GM08714 (cell line): ENCODE results near the gene SSPN.
"Not testable (repeated sequence)": the region's sequence is repeated elsewhere in the genome, so short reads cannot be mapped to it uniquely, and the experiment has no call there.

Experiments used
- H3K4me3 ChIP-seq: fragments of 200-500 bp; sonication (Bioruptor generic); 2 replicates; pipeline ENCODE4 v1.5.1; 2014; ENCODE audit warnings: mild to moderate bottlenecking, low read length, inconsistent platforms
- ZNF274 ChIP-seq: IDR thresholded peaks from 2 replicates; pipeline ENCODE4 v1.6.1; 2012; ENCODE audit warnings: mild to moderate bottlenecking, low read depth, low read length

Gene SSPN

DNA sequence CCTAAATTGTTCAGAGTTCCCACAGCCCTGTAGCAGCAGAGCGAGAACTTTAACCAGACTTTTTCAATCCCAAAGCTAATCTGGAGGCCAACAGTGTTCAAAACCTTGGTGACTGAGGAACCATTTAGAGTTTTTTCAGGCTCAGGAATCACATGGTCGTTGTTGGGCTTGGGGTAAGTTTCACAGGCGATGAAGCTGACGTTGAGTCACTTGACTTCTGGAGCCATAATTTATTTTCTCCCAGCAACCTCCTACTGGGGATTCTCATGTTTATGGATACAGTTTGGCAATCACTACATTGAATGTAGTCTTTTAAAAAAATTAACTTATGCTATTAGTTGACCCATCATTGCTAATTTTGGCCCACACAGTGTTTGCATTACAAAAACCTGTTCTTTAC lies 34.5 kb downstream of the SSPN start:
- TF ChIP-seq ZNF274, result no peak
- no peak overlapping the region for H3K4me3 ChIP-seq

DNA sequence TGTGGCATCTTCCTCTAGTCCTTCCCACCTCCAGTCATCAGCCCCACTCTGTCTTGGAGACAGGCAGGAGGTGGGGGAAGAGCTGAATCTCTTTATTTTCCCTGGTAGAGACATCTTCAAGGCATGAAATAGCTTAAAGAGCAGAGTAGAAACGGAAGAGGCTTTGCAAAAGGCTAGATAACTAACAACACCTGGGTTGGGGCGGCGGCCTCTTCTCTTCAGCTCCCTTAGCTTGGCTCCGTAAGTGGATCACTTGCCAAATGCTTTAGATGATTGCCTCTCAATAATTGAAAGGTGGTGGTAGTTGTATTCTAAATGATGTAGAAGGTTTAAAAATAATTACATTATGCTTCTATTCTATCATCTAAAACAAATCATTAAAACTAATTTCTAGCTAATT lies 36.1 kb downstream of the SSPN start:
- no peak for TF ChIP-seq ZNF274

DNA sequence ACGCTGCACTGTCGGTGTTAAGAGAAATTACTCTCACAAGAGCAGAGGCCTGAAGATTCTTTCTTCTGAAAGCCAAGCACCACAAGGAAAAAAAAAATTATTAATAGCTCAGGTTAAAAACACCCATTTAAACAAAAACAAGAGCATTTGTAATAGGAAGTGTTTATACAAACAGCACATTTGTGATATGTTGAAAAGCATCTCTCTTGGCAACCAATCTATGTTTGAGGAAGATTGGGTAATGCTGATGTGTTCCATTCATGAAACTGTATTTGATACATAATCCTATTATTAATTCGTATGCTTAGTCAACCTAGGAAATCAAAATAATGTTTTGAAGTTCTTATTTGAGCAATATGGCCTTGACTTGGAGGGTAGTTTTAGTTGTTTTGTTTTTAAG lies 36.5 kb downstream of the SSPN start:
- H3K4me3 ChIP-seq, result no peak overlapping the region

More for the DNA sequence above, 36.1 kb downstream of the SSPN start:
- no peak overlapping the region for H3K4me3 ChIP-seq

DNA sequence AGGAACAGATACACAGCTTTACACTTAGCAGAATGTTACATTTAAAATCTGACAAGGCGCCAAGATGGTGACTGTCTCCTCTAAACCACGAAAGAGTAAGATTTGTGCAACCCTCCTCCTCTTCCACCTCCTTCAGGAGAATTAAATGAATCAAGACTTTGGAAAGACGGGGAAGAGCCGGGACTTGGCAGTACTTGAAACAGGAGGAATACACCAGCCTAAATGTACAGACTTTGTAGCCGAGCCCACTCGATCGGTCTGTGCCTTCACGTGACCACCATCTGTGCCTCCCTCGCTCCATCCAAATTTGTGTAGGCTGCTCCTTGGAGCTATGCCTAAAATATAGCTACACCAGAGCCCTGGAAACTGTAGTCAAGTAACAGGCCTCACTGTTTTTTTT lies 38.3 kb downstream of the SSPN start:
- no peak overlapping the region for H3K4me3 ChIP-seq
- no peak for TF ChIP-seq ZNF274

More for the DNA sequence above, 36.5 kb downstream of the SSPN start:
- no peak for TF ChIP-seq ZNF274

DNA sequence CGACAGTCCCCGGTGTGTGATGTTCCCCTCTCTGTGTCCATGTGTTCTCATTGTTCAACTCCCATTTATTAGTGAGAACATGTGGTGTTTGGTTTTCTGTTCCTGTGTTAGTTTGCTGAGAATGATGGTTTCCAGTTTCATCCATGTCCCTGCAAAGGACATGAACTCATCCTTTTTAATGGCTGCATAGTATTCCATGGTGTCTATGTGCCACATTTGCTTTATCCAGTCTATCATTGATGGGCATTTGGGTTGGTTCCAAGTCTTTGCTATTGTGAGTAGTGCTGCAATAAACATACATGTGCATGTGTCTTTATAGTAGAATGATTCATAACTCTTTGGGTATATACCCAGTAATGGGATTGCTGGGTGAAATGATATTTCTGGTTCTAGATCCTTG lies 40.1 kb downstream of the SSPN start:
- H3K4me3 ChIP-seq, result not testable (repeated sequence)

DNA sequence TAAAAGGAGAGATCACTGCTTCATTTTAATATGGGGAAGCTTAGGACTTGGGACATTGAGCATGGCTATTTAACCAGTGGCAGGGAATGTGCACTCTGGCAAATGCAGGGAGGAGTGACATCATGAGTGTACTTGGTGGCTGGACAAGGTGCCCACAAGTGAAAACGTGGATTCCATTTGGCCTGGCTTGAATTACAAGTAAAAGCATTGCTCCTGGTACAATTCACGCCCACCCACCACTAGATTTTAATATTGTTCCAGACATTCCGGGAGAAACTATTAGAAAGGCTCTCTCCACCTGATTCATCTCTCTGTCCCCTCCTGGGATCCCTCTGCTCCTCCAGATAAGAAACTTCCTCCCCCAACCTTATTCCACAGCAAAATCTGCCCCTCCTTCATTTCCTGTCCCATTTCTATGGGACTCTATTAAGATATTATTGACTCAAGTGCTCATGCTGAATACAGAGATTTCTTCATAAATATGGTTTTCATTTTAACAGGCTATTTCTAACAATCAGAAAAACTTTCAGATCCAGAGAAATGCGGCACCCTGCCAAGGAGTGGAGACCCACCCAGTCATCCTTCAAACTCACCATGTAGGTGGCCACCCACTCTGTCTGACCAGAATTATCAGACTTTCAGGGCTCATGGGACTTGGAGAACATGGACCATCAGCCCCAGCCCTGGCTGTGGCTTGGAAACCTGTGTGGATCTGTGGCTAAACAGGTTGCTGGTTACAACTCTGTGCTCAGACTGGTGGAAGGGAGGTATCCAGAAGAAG lies 43.2 kb downstream of the SSPN start:
- no peak overlapping the region for H3K4me3 ChIP-seq
- TF ChIP-seq ZNF274, result no peak

DNA sequence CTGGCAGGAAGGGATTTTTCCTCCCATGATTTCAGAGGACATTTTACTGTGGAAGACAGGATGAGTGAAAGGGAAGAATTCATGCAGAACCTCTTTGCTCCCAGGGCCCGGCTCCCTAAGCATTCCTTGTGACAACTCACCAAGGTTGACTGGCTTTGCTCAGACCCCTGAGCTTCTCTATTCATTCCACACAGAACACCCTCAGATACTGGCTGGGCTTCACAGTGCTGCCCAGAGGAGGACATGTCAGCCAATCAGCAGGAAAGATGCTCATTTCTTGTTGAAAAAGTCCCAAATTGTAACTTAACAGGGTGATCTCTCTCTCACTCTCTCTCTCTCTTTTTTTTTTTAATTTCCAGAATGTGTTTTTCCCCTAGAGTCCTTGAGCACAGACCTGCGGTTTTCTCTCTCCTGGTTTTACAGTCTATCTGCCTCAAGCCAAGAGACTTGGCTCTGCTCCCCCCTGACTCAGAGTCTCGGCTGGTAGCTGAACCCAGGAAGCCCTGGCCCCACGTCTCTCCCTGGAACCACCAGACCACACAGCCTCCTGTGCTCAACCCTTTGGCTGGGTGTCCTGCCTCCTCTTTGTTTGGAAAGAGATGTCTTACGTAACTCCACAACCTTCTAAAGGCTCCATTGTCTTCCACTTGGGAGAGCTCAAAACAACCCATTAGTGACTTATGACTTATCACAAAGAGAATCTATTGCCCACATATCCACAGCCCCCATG lies 43.9 kb downstream of the SSPN start:
- no peak for TF ChIP-seq ZNF274
- H3K4me3 ChIP-seq, result no peak overlapping the region

DNA sequence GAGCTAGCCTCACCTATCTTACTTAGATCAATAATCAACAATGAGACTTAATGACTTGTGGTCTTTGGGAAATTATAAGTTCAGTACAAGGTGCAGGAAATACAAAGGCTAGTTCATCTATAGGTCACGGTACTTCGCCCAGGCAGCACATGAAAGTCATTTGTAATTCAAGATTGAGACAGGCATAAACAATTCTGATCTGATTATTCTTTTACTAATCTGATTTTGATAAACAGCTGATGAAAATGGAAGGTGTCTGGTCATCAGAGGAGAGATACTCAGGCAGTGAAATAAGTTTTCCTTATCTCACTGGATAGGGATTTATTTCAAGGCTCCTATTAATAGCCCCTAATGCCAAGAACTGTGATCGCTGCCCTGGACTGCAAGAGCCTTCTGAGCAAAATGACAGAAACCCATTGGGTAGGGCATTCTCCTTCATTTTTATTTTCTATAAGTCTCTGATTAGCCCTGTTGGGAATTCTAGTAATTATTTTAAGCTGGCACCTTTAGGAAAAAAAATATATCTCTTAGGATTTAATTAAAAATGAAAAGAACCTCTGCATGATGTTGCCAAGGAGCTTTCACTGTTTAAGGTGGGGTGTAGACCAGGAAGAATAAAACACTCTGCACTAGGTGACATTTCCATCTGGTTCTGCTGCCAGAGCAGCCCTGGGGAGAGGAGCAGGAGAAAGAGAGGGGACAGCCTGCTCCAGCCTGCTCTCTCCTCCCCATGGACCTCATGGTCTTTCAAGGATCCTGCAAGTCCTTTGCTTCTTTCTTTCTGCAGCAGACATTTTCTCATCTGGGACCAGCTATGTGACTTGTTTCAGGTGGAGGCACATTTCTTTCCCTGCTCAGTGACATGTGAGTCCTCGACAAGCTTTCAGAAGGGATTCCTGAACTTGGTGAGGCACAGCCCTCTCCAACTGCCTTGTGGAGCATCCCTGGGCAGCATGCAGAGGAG lies 44.8 kb downstream of the SSPN start:
- H3K4me3 ChIP-seq, result no peak overlapping the region
- no peak for TF ChIP-seq ZNF274

DNA sequence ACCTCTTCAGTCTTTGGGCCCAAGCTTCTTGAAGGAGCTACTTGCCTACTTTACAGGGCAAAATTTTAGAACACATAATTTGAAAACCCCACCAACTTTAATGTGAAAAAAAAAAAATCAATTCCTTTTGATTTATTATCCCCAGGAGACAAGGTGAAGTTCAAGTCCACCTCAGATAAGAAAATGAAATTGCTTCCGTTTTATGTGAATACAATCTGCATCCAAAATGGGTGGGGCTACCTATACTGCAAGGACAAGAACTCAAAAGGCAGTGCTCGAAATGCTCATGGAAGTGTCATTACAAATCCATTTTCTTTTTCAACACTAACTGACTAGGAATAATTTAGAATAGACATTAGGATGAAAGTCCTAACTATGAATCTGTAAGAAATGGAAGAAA lies 45.7 kb downstream of the SSPN start:
- TF ChIP-seq ZNF274, result no peak
- no peak overlapping the region for H3K4me3 ChIP-seq

DNA sequence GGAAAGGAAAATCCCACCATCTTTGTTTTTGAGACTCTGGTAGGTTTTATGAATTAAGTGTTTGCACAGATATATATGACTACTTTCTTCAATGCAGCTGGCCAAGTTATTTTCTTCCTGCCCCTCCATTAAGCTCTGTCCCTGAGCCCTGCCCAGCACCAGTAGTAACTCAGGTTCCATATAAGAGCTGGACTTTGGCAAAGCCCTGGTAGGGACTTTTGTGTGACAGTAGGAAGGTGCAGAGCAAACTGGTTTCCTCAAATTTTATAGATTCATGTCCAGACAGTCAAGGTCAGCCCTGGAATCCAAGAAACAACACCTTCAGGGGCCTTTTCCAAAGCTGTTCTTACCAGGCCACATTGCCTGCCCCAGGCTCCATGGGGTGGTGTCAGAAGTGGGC lies 47.3 kb downstream of the SSPN start:
- no peak overlapping the region for H3K4me3 ChIP-seq
- no peak for TF ChIP-seq ZNF274

DNA sequence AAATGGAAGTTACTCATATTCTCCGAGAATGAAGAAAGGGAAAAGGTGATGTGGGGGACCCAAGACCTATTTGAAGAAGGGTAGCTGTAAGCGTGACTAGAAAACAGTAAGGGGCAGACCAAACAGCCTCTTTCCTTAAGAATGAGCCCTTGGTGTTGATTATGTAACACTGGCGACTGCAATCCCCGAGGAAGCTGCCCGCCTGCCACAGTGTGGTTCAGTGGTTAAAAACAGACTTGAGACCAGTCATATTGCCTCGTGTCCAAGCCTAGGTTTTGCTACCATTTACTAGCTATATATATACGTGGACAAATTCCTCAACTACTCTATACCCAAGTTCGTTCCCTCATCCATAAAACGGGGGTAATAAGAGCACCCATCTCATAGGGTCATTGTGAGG lies 49.1 kb downstream of the SSPN start:
- TF ChIP-seq ZNF274, result no peak
- no peak overlapping the region for H3K4me3 ChIP-seq

DNA sequence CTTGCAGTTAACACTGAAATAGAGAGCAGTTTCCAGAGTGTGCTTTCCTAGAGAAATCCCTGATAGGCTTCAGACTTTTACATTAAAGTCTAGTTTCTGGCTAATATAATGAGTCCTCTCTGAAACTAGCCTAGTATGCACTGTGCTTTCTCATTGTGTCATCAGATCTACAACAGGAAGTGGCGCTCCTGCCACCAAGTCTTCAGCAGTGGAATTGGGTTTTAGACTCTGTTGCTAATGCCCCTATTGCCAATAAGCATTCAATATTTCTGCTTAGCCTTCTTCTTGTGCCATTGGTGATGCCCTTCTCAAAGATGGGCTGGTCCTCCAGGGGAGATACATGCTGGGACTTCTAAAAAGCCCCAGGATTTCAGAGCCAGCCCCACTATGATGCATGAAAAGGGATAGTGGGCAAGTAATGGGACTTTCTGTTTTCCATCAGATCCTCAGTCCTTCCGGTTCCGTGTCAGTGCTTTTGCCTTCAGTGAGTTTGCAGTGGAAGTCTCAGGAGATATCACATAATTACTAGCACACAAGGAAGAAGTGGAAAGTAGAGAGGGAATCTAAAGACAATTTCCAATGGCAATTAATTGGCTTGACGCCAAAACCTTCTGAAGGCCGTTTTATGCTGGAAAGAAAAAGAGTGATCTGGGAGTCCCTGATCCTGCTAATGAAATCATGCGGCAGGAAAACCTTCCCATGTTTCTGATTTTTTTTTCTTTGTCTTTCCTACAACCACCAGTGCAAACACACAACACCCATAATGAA lies 50.0 kb downstream of the SSPN start:
- no peak overlapping the region for H3K4me3 ChIP-seq
- no peak for TF ChIP-seq ZNF274

DNA sequence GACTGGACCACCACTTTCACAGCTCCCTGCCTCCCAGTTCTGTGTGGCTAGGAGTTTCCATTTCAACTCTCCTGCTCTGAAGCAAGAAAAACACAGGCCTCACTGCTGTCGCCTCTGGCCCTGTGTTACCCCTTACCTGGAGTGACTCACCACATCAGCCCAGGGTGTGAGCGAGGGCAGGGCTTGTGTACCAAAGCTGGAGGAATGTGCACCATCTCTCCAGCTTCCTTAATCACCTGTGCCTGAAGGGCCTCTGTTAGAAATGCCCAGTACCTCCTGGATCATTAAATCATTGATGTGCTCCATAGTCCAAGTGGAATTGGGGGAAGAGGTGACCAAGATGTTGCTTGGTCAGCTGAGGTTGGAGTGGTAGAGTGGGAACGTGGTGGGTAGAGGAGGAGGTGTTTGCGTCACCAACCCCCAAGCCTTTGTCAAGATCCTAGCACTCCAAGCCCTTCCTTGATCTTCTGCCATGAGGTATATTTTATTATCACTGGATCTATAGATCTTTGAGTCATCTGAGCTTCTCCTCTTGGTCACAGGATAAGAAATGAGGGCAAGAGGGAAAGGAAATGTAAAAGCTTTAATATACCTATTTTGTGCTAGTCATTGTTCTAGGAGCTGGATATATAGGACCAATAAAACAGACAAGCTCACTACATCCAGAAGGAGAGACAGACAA lies 51.3 kb downstream of the SSPN start:
- no peak for TF ChIP-seq ZNF274

More for the DNA sequence above, 51.3 kb downstream of the SSPN start:
- no peak overlapping the region for H3K4me3 ChIP-seq
